Measurements from ENCODE around the gene AGFG2. TPM values are rescaled to one million over a fixed set of nuclear protein-coding genes. Genes with fewer than 3 reads are reported as not detected.

Gene AGFG2
- total and polyA plus RNA-seq, 2 of the 13 experiments (the other 11 are each of a cell fraction or from before 2014, with no cell fraction given): 125 to 132 TPM

GRCh38 chr7:100568896-100569844, 30.2 kb downstream of the AGFG2 start (continued):
- TF ChIP-seq SIN3A (IDR thresholded peaks at IDR 0.05; ENCODE audit: borderline replicate concordance, low read depth, low read length): peak; percentile 91
- TF ChIP-seq BORCS8-MEF2B (CRISPR knock-in tag; IDR thresholded peaks at IDR 0.05): no peak
- TF ChIP-seq NFATC3 (CRISPR knock-in tag; IDR thresholded peaks at IDR 0.05): no peak
- TF ChIP-seq RORA (CRISPR knock-in tag; IDR thresholded peaks at IDR 0.05): no peak
- TF ChIP-seq POLR2AphosphoS5 (IDR thresholded peaks at IDR 0.05; ENCODE audit: low read depth, low read length): peak; percentile 92
- no peak for TF ChIP-seq ZNF713 (CRISPR knock-in tag; IDR thresholded peaks at IDR 0.05)
- TF ChIP-seq MLXIP (CRISPR knock-in tag; IDR thresholded peaks at IDR 0.05; ENCODE audit: borderline replicate concordance): no peak
- peak; percentile 44 for TF ChIP-seq NR2F6 (IDR thresholded peaks at IDR 0.05)
- peak; percentile 55; the same call in 1 of the 2 replicates for TF ChIP-seq NR2F6 (CRISPR knock-in tag; IDR thresholded peaks at IDR 0.05)
- TF ChIP-seq ZNF678 (CRISPR knock-in tag; IDR thresholded peaks at IDR 0.05): no peak
- no peak for TF ChIP-seq DMTF1 (CRISPR knock-in tag; IDR thresholded peaks at IDR 0.05)
- TF ChIP-seq POLR2G (IDR thresholded peaks at IDR 0.05; ENCODE audit: low read depth, low read length): peak; percentile 76
- TF ChIP-seq NR1H2 (CRISPR knock-in tag; IDR thresholded peaks at IDR 0.05; ENCODE audit: borderline replicate concordance, low read depth): peak; percentile 58; the same call in 1 of the 2 replicates
- peak; percentile 48; the same call in 1 of the 2 replicates for TF ChIP-seq ZNF253 (CRISPR knock-in tag; IDR thresholded peaks at IDR 0.05; ENCODE audit: borderline replicate concordance)
- no peak; the same call in none of the 2 replicates for TF ChIP-seq SOX5 (CRISPR knock-in tag; IDR thresholded peaks at IDR 0.05; ENCODE audit: borderline replicate concordance)
- no peak for TF ChIP-seq HCFC1 (IDR thresholded peaks at IDR 0.05; ENCODE audit: low read depth, low read length)
- TF ChIP-seq FOSL2 (CRISPR knock-in tag; IDR thresholded peaks at IDR 0.05): peak; percentile 34; the same call in 1 of the 2 replicates
- TF ChIP-seq THYN1 (CRISPR knock-in tag; IDR thresholded peaks at IDR 0.05; ENCODE audit: borderline replicate concordance, low read depth): no peak
- TF ChIP-seq RCOR2 (CRISPR knock-in tag; IDR thresholded peaks at IDR 0.05): no peak
- TF ChIP-seq ZFP37 (CRISPR knock-in tag; IDR thresholded peaks at IDR 0.05; ENCODE audit: borderline replicate concordance): no peak; the same call in 1 of the 2 replicates
- peak; percentile 72; the same call in 1 of the 2 replicates for TF ChIP-seq ZFP36L1 (CRISPR knock-in tag; IDR thresholded peaks at IDR 0.05)
- peak; percentile 77; the same call in 1 of the 2 replicates for TF ChIP-seq SSRP1 (CRISPR knock-in tag; IDR thresholded peaks at IDR 0.05)
- peak; percentile 26 for TF ChIP-seq TEAD3 (CRISPR knock-in tag; optimal IDR thresholded peaks at IDR 0.05; ENCODE audit: borderline replicate concordance)
- peak; percentile 23; the same call in 1 of the 2 replicates for TF ChIP-seq TSC22D2 (CRISPR knock-in tag; IDR thresholded peaks at IDR 0.05; ENCODE audit: borderline replicate concordance)
- TF ChIP-seq NFE2L2 (IDR thresholded peaks at IDR 0.05; ENCODE audit: low read length): no peak
- TF ChIP-seq MBNL3 (CRISPR knock-in tag; conservative IDR thresholded peaks at IDR 0.05): no peak
- TF ChIP-seq ZNF766 (CRISPR knock-in tag; IDR thresholded peaks at IDR 0.05; ENCODE audit: borderline replicate concordance): 0 out of 2 replicates have a peak, but pooled peaks have one; percentile 17
